Measurements from ENCODE around the gene ADCY2.

GRCh38 chr5:7834982-7835381 lies 439.0 kb downstream of the ADCY2 start:
- TF ChIP-seq CTCF (IDR thresholded peaks at IDR 0.05) (no peak), POLR2AphosphoS5 (IDR thresholded peaks at IDR 0.05) (no peak), POLR2A (IDR thresholded peaks at IDR 0.05) (no peak), EP300 (IDR thresholded peaks at IDR 0.05) (no peak)

All from stomach (tissue), 4 donors.